OCI-LY1 (cell line): ENCODE data around the gene GNAS.

Source experiments
- CTCF ChIP-seq: fragments of 200-600 bp; sonication (generic), shearing (Covaris generic); IDR thresholded peaks from 2 replicates; pipeline ENCODE4 v1.5.1; 2017; ENCODE audit warnings: mild to moderate bottlenecking, antibody characterized with exemption, low read length, moderate library complexity, mixed read lengths
- EZH2 ChIP-seq: fragments of 200-600 bp; sonication (generic), shearing (Covaris generic); IDR thresholded peaks from 2 replicates; pipeline ENCODE4 v1.8.0; 2017; ENCODE audit warnings: borderline replicate concordance, mixed run types, mild to moderate bottlenecking, antibody characterized with exemption, low read length, moderate library complexity, mixed read lengths

- TF ChIP-seq CTCF = no peak
- TF ChIP-seq EZH2 = no peak
Observed at GRCh38 chr20:58877976-58878360, 25.5 kb downstream of the GNAS start.
